OCI-LY1 (cell line): Measurements from ENCODE around the gene CCR5AS.

ENCODE experiments used
- H2AFZ ChIP-seq: fragments of 200-600 bp; sonication (generic), shearing (Covaris generic); 2 replicates; pipeline ENCODE4 v1.6.0; 2014; ENCODE audit warnings: antibody characterized with exemption, mild to moderate bottlenecking, low read length
- H3F3A ChIP-seq: fragments of 200-600 bp; sonication (generic), shearing (Covaris generic); 2 replicates; pipeline ENCODE4 v1.6.0; 2014; ENCODE audit warnings: mild to moderate bottlenecking, antibody characterized with exemption, low read length, moderate library complexity; ENCODE audit not compliant: insufficient read depth
- H3K27ac ChIP-seq: fragments of 200-600 bp; sonication (generic); 2 replicates; pipeline ENCODE4 v1.5.1; 2014; ENCODE audit warnings: low read length, mixed run types, mild to moderate bottlenecking, low read depth; ENCODE audit not compliant: poor library complexity, severe bottlenecking
- H3K27me3 ChIP-seq: fragments of 200-600 bp; sonication (generic); 2 replicates; pipeline ENCODE4 v1.6.0; 2014; ENCODE audit warnings: antibody characterized with exemption, mild to moderate bottlenecking, low read length, moderate library complexity; ENCODE audit not compliant: insufficient read depth
- H3K36me3 ChIP-seq: fragments of 200-600 bp; sonication (generic); 2 replicates; pipeline ENCODE4 v1.6.1; 2014; ENCODE audit warnings: mild to moderate bottlenecking, antibody characterized with exemption, low read length, moderate library complexity, mixed read lengths; ENCODE audit not compliant: insufficient read depth
- H3K4me1 ChIP-seq: fragments of 200-600 bp; sonication (generic); 2 replicates; pipeline ENCODE4 v1.5.1; 2014; ENCODE audit warnings: mild to moderate bottlenecking, low read length, moderate library complexity; ENCODE audit not compliant: insufficient read depth, severe bottlenecking
- H3K4me2 ChIP-seq: fragments of 200-600 bp; sonication (generic), shearing (Covaris generic); 2 replicates; pipeline ENCODE4 v1.6.1; 2014; ENCODE audit warnings: low read length
- H3K4me3 ChIP-seq: fragments of 200-600 bp; sonication (generic); 2 replicates; pipeline ENCODE4 v1.5.1; 2014; ENCODE audit warnings: low read length, low read depth, mild to moderate bottlenecking, mixed read lengths; ENCODE audit not compliant: poor library complexity, severe bottlenecking
- H3K79me2 ChIP-seq: fragments of 200-600 bp; shearing (Covaris generic); 2 replicates; pipeline ENCODE4 v1.6.1; 2016; ENCODE audit warnings: mixed run types, low read length, mixed read lengths; ENCODE audit not compliant: insufficient read depth
- H3K9ac ChIP-seq: fragments of 200-600 bp; sonication (generic), shearing (Covaris generic); 2 replicates; pipeline ENCODE4 v1.6.1; 2014; ENCODE audit warnings: mild to moderate bottlenecking, low read length, mixed read lengths
- H3K9me2 ChIP-seq: fragments of 200-600 bp; sonication (generic), shearing (Covaris generic); 2 replicates; pipeline ENCODE4 v1.6.1; 2014; ENCODE audit warnings: low read depth, mild to moderate bottlenecking, low read length, mixed read lengths
- H3K9me3 ChIP-seq: fragments of 200-600 bp; shearing (Covaris generic); 2 replicates; pipeline ENCODE4 v1.6.1; 2014; ENCODE audit warnings: low read length, mixed read lengths
- H4K20me1 ChIP-seq: fragments of 200-600 bp; sonication (generic), shearing (Covaris generic); 2 replicates; pipeline ENCODE4 v1.6.0; 2016; ENCODE audit warnings: mild to moderate bottlenecking, low read length; ENCODE audit not compliant: insufficient read depth
- EZH2 ChIP-seq: fragments of 200-600 bp; sonication (generic), shearing (Covaris generic); IDR thresholded peaks from 2 replicates; pipeline ENCODE4 v1.8.0; 2017; ENCODE audit warnings: borderline replicate concordance, mixed run types, mild to moderate bottlenecking, antibody characterized with exemption, low read length, moderate library complexity, mixed read lengths
- TF ChIP-seq, protein P1 (sequence below): fragments of 200-600 bp; sonication (generic), shearing (Covaris generic); IDR thresholded peaks from 2 replicates; pipeline ENCODE4 v1.5.1; 2017; ENCODE audit warnings: mild to moderate bottlenecking, antibody characterized with exemption, low read length, moderate library complexity, mixed read lengths

Gene CCR5AS

DNA sequence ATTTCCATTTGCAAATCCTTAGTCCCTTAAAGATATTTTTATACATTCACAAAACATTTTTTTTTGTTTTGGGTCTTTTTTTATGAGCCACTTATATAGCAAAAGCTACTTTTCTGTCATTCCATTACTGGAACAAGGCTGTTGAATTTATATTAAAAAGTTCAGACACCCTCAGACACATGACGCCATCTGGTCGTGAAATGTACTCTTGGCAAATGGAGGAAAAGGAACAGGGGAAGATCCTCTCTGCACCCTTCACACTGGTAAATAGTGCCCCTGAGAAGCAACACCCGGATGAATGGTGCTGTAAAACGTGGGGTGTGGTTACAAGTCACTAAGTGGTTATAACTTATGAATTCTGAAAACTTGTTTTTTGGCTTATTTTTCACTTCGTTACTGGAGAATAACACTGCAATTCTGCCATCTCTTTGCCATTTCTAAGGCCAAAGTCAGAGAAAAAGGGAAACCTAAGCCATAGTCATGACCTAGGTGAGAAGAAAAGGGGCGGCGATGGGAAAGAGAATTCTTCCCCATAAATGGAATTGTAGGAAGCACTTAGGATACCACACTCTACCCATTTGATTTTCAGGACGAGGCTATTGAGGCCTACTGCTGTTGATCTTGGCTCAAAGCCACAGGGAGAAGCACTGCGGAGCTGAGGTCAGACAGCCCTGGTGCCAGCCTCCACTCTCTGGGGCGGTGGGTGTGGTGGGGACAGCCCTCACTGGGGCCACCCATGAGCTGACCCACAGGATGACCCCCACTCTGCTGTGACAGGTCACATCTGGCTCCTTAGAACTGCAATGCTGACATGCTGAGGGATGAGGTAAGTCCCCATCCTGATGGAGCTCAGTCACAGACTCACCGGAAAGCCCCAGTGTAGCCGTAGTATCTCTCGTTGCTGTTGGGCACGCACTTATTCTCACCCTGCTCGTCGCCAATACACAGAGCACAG lies 36.0 kb upstream of the CCR5AS start:
- Histone ChIP-seq H2AFZ (no peak overlapping the region), H4K20me1 (no peaks in the 10 kb centered on the region), H3K27me3 (no peaks in the 10 kb centered on the region; the same call in 1 of the 2 replicates), H3K36me3 (no peaks in the 10 kb centered on the region), H3K9me3 (no peaks in the 10 kb centered on the region), H3K4me2 (no peak overlapping the region), H3K27ac (no peak overlapping the region), H3F3A (no peaks in the 10 kb centered on the region), H3K9me2 (no peaks in the 10 kb centered on the region), H3K4me3 (no peak overlapping the region), H3K4me1 (no peaks in the 10 kb centered on the region), H3K79me2 (no peaks in the 10 kb centered on the region), H3K9ac (no peak overlapping the region)
- TF ChIP-seq, protein P1, sequence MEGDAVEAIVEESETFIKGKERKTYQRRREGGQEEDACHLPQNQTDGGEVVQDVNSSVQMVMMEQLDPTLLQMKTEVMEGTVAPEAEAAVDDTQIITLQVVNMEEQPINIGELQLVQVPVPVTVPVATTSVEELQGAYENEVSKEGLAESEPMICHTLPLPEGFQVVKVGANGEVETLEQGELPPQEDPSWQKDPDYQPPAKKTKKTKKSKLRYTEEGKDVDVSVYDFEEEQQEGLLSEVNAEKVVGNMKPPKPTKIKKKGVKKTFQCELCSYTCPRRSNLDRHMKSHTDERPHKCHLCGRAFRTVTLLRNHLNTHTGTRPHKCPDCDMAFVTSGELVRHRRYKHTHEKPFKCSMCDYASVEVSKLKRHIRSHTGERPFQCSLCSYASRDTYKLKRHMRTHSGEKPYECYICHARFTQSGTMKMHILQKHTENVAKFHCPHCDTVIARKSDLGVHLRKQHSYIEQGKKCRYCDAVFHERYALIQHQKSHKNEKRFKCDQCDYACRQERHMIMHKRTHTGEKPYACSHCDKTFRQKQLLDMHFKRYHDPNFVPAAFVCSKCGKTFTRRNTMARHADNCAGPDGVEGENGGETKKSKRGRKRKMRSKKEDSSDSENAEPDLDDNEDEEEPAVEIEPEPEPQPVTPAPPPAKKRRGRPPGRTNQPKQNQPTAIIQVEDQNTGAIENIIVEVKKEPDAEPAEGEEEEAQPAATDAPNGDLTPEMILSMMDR, result peak; percentile 62
- no peak for TF ChIP-seq EZH2

DNA sequence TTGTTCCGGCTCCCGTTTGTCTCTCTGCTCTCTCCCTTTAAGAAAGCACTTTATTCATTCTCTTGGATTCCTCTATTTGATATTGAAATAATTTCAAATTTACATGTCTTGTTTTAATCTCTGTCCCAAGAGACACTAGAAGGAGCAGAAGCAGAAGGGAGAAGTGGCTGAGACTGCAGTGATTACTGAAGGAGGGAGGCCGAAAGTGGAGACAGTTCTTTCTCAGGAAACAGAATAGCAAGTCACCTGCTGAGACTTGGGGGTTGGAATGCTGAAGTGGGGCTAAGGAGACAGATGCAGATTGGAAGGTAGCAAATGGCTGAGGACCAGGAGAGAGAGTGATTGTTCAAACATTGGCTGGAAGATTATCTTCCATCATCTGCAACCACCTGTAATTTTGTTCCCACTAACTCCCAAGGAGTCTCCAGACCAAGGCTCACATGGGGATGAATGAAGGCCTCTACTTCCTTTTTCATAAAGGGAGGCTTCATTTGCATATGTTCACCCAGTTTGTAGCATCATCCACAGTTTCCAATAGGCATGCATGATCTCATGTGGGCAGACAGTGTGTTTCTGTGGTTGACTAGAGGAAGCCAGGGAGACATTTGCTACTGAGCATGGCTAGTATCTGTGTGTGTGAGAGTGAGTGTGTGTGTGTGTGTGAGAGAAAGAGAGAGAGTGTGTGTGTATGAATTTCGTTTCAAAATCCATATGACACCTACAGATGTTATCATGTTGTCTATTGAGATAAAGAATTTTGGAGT lies 33.8 kb upstream of the CCR5AS start:
- Histone ChIP-seq H4K20me1 (no peaks in the 10 kb centered on the region), H3K27me3 (no peaks in the 10 kb centered on the region; the same call in 1 of the 2 replicates), H3F3A (no peaks in the 10 kb centered on the region), H3K9me2 (no peaks in the 10 kb centered on the region), H3K4me2 (no peak overlapping the region), H3K9ac (no peak overlapping the region), H3K27ac (no peak overlapping the region), H2AFZ (no peak overlapping the region), H3K79me2 (no peaks in the 10 kb centered on the region), H3K4me3 (no peak overlapping the region), H3K9me3 (no peaks in the 10 kb centered on the region), H3K36me3 (no peaks in the 10 kb centered on the region), H3K4me1 (no peaks in the 10 kb centered on the region)
- TF ChIP-seq, protein P1, result no peak
- no peak for TF ChIP-seq EZH2

DNA sequence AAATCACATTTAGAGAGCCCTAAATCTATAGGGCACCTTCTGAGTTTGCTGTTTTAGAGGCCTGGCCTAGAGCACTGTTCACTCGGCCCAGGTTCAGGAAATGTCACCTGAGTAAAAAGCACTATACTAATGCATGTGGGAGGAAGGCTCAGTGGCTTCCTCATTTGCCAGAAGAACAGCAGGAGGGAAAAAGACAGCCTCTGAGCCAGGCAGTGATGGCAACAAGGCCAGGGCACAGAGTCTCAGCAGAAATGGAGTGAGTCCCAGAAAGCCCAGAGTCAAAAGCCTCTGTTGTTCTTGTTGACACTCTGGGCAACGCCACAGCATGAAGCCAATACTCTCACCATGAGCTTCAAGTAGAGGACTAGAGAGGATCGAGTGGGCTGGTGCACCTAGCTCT lies 32.0 kb upstream of the CCR5AS start:
- Histone ChIP-seq H3K4me3 (no peak overlapping the region), H3K27me3 (no peaks in the 10 kb centered on the region), H3K36me3 (no peaks in the 10 kb centered on the region), H3K79me2 (no peaks in the 10 kb centered on the region), H3K4me2 (no peak overlapping the region), H3K9ac (no peak overlapping the region), H3K9me3 (no peaks in the 10 kb centered on the region), H2AFZ (no peak overlapping the region), H3F3A (no peaks in the 10 kb centered on the region), H3K27ac (no peak overlapping the region), H3K9me2 (no peaks in the 10 kb centered on the region), H4K20me1 (no peaks in the 10 kb centered on the region), H3K4me1 (no peaks in the 10 kb centered on the region)
- TF ChIP-seq, protein P1, result no peak
- no peak for TF ChIP-seq EZH2
